Fibroblast of lung (primary cell): ENCODE data around the gene AKAP9.

ENCODE experiments used
- EZH2 ChIP-seq: IDR thresholded peaks from 2 replicates; pipeline ENCODE4 v1.5.1; 2012; ENCODE audit warnings: low read length, control low read depth, mild to moderate bottlenecking; ENCODE audit errors: missing control alignments
- TF ChIP-seq, protein P1 (sequence below), 2 donors: IDR thresholded peaks in 1 of 2; conservative IDR thresholded peaks in 1 of 2; 1 replicate in 1 of 2; 2 replicates in 1 of 2; pipeline ENCODE4 v1.5.1; 2011 to 2012; ENCODE audit warnings: low read length in 2 of 2, control low read depth in 1 of 2, inconsistent platforms in 1 of 2, low read depth in 1 of 2, mild to moderate bottlenecking in 1 of 2

DNA sequence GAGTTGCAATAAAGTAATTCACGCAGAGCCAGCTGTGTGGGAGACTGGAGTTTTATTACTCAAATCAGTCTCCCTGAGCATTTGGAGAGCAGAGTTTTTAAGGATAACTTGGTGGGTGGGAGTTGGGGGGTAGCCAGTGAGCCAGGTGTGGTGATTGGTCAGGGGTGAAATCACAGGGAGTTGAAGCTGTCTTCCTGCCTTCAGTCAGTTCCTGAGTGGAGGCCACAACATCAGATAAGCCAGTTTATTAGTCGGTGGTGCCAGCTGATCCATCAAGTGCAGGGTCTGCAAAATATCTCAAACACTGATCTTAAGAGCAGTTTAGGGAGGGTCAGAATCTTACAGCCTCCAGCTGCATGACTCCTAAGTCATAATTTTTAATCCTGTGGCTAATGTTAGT lies 196.9 kb downstream of the AKAP9 start:
- TF ChIP-seq, protein P1, sequence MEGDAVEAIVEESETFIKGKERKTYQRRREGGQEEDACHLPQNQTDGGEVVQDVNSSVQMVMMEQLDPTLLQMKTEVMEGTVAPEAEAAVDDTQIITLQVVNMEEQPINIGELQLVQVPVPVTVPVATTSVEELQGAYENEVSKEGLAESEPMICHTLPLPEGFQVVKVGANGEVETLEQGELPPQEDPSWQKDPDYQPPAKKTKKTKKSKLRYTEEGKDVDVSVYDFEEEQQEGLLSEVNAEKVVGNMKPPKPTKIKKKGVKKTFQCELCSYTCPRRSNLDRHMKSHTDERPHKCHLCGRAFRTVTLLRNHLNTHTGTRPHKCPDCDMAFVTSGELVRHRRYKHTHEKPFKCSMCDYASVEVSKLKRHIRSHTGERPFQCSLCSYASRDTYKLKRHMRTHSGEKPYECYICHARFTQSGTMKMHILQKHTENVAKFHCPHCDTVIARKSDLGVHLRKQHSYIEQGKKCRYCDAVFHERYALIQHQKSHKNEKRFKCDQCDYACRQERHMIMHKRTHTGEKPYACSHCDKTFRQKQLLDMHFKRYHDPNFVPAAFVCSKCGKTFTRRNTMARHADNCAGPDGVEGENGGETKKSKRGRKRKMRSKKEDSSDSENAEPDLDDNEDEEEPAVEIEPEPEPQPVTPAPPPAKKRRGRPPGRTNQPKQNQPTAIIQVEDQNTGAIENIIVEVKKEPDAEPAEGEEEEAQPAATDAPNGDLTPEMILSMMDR (conservative IDR thresholded peaks at IDR 0.05 in 1 of 2, IDR thresholded peaks at IDR 0.05 in 1 of 2; ENCODE audit: low read depth in 1 of 2, low read length in 2 of 2): no peak
- no peak for TF ChIP-seq EZH2
